SW 1271 (cell line): ENCODE measurements around the gene ADGRL1.

Experiments used
- DNase-seq, 2 experiments: peaks; one replicate each; lab custom pipeline; 2025; lab: John Stamatoyannopoulos, UW

The ADGRL1 gene

DNA sequence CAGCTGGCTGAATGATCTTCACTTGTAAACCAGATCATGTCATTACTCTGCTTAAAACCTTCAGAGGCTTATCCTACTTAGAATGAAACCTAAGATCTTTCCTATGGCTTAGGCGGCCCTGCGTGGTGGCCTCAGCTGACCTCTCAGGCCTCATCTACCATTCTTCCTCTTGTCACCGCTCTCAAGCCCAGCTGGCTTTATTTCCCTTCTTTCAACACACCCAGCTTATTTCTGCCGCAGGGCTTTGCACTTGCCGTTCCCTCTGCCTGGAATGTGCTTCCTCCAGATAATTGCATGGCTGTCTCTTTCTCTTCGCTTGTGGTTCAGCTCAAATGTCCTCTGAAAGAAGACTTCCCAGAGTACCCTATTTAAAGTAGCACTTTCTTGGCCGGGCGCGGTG, 66.0 kb downstream of the ADGRL1 start:
- DNase-seq, result no peak

DNA sequence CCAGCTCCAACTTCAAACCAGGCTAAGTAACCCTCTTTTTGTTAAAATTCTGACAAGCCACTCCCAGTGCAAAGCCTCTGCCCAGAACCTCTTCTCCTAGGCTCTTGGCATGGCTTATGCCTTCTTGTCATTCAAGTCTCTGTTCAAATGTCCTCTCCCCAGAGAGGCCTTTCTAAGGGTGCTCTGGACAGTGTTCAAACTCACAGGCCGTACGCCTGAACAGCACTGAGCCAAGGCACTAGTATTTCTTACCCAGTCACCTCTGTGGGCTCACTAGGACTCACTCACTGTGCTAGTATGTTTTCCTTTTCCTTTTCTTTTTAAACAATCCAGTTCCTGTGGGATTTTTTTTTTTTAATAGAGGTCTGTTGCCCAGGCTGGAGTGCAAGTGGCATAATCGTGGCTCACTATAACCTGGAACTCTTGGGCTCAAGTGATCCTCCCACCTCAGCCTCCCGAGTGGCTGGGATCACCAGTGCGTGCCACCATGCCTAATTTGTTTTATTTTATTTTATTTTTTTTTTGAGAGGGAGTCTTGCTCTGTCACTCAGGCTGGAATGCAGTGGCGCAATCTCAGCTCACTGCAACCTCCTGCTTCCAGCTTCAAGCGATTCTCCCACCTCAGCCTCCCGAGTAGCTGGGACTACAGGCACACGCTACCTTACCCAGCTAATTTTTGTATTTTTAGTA, 67.2 kb downstream of the ADGRL1 start:
- no peak for DNase-seq

DNA sequence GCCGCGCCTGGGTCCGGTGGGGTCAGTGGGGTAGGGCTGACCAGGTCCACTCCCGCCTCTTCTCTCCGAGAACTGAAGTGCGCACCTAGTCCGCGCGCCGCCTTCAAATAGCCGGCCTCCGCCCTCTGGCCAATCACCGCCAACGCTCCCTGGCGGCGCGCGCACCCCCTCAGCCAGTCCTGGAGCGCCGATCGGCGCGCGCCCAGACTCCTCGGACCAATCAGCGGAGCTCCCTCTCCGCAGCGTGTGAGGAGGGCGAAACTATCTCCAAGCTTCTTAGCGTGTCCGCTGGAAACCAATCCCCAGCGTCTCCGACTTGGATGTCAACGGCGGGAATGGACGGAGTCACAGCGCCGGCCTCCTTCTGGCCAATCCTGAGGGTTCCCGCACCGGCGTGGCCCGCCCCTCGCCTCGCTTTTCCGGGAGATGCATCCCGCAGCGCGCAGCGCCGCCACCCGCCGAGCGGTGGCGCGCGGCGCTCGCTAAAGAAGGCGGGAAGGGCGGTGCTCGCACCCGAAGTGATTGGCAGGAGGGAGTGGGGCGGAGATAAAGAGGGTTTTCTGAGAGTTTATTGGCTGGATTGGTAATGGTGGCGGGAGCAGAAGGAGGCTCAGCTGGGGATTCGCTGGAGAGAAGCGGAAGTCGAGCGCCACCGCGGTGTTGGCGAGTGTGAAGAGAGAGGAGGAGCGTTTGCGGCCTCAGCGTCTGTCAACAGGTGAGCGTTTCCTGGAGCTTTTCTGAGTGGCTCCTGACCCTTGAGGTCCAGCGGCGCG, 69.3 kb downstream of the ADGRL1 start, which contains the start of gene ASF1B:
ASF1B (minus strand) TSS at position 81 of the 773 bp plus-strand sequence. CDS start 133 bp downstream, outside the sequence.
- peak; percentile 100 for DNase-seq

DNA sequence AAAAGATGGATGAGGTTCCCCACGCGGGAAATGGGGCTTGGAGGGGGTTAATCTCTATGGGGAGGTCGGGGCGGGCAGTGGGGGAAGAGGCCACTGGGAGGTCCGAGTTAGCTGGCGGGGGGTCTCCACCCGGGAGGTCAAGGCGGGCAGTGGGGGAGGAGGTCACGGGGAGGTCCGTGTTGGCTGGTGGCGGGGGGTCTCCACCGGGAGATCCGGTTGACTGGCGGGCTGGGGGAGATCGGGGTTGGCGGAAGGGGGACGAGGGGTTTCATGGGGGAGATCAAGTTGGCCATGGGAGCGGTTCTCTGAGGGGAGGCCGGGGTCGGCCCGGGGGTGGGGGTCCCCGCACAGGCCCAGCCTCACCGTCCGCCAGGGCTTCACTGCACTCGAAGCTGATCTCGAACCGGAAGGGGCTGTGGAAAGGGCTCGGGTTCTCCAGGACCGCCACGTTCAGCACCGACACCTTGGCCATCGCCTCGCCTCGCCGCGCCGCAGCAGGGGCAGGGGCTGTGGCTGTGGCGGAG, 69.9 kb downstream of the ADGRL1 start:
- DNase-seq, result no peak

DNA sequence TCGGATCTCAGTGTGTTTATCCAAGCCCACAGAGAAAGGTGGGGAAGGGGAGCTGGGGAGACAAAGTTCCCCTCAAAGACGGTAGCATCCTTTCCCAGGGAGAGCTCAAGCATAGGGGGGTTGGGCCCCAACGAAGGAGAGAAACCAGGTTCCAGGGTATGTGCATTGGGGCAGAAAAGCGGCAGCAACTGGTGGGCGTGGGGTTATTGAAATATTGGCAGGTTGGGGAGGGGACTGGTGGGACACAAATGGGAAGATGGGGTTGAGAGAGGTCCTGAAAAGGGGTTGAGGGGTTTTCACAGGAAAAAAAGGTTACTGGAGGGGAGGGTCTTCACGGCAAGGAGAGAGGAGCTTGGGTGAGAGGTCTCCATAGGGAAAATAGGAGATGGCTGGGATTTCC, 70.6 kb downstream of the ADGRL1 start:
- DNase-seq, result no peak

DNA sequence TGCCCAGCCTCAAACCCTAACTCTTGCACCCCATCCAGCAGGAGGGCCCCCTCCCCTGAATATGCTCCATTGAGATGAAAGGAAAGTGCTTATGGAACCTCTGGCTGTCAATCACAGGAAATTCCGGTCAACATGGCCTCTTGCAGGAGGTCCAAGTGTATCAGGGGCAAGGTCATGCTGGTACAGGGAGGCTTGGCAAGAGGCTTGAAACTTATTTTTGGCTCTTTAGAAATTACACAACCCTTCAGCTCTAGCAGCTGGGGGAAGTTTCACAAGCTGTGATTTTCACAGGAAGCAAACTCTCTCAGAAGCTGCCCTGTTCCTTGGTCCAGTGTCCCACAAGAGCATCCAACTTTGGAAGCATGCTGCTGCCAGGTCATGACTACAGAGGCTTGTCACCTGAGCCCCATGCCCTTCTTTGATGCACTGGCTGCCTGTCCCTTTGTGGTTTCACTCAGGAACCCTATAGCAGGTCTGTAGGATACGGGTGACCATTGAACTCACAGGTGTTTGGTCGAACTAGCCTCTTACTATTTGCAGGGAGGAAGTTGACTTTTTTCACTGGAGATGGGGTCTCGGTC, 78.0 kb downstream of the ADGRL1 start:
- DNase-seq, result no peak

DNA sequence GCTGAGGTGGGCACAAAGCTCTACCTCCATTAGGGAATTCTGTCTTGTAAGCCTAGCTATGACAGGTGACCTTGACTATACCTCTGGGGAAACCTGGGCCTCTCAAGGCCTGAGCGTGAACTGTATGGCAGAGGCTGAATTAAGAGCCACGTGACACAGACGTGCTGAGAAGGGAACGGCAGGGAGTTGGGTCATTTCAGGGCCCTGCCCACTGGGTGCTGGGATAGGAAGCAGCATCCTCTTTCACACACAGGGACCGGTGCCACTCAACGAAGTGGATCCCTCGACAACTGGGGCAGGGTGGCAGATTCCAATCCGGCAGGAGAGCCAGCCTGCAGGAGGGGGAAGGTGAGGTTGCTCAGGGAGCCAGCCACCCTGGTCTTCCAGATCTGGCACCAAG, 78.8 kb downstream of the ADGRL1 start:
- DNase-seq, result no peak

DNA sequence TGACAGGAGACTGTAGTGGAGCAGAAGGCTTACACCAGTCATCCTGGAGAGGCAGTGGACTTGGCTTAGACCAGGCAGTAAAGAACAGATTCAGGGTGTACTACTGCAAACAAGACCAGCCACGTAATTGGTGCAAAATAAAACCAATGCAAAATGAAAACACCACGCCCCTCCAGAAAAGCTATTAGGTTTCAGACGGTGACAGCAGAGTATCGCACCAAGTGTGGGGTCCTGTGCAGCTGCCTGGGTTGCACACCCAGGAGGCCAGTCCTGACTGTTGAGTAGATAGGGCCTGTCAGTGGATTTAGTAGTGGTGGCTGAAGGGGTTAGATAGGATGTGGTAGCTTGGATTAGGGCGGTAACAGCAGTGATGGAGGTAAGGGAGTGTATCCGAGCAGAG, 83.0 kb downstream of the ADGRL1 start:
- DNase-seq, result no peak

DNA sequence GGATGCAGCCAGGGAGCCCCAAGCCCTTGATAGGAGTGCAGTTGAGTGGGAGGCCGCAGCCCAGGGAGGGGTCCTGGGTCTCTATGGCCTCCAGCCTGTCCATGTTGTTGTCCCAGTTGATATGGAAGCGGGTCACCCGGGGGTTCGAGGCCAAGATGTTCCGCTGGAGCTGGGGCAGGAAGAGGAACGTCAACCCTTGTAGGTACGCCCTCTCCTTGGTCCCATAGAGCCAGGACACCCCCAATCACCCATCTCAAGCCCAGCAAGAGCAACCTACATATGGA, 85.5 kb downstream of the ADGRL1 start:
- no peak for DNase-seq

DNA sequence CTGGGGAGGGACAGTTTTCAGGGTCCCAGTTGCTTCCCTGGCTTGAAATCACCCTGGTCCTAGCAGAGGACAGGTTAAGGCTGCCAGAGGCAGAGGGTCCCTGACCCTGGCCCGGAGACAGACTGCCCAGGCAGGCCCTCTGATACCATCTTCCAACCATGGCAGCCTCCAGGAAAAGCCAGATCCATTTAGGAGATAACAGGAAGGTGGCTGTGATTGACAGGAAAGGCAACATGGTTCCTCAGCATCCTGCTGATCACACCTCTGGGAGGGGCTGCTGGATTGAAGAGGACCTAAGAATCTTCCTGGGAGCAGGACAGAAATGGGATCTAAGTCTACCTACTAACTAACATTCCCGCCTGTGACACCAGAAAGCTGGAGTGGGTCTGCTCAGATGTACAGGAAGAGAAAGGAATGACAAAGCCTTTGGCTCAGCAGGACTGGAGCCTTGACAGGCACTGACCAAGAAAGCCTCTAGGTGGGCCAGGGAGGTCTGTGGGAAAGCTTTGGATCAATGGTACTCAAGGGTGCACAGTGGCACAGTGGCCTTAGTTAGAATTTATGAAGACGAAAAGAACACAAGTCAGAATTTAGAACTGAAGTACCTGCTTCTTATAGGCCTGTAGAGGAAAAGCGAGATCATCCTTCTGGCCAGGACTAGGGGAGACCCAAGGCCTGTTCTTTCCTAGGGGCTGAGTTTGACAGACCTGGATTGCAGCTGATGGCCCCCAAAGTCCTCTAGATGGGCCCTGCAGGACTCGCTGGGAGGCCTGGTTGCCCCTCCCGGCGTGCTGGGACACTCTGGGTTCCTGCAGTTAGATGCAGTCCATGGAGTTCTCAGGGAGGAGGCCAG, 86.1 kb downstream of the ADGRL1 start:
- no peak for DNase-seq

DNA sequence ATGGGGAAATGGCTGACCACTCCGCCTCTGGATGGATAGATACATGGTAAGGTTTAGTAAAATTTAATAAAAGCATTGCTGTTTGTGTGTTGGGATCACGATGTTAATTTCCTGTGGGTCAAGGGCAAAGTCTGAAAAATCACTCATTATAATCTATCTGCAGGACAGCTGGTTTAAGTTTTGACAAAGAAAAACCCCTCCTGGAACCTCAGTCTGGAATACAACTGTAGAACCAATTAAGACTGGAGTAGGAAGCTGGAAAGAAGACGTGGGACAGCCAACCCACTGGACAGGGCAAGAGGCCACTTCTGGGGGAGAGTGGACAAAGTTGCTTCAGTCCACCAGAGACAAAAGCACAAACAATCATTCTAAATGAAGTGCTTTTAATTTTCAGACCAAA, 86.8 kb downstream of the ADGRL1 start:
- no peak for DNase-seq

DNA sequence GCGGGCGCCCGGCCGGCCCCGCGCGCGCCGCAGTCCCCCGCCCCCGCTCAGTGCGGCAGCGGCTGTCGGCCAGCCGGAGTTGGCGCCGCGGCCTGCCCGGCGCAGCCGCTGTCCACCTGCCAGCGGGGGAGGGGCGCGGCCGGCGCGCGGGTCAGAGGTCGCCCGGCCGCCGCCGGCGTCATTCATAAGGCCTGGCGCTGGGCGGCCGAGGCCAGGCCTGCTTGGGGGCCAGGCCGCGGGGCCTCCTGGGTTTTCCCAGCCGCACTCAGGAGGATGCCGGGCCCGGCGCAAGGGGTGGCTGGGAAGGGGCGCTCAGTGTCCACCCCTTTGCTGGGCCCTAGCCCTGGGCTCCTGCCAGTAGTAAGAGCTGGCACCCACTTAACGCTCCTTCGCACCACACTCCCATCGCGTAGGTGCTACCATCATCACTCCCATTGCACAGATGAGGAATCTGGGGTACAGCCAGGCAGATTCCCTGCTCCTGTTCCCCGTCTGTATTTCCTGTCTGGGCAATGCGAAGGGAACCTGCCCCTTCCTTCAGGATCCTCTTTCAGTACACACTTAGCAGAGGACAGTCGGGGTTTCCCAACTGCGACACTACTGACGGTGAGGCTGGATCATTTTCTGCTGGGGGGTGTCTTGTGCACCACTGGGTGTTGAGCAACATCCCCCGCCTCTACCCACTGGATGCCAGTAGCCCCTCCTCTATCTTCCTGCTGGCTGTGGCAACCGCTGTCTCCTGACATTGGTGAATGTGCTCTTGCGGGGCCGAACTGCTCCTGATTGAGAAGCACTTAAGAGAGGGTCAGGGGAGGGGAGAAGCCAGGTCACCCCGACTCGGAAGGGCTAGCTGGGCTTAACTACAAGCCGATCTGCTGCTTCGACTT, 87.6 kb downstream of the ADGRL1 start:
- peak in 1 of 2 experiments; percentile 41 for DNase-seq

DNA sequence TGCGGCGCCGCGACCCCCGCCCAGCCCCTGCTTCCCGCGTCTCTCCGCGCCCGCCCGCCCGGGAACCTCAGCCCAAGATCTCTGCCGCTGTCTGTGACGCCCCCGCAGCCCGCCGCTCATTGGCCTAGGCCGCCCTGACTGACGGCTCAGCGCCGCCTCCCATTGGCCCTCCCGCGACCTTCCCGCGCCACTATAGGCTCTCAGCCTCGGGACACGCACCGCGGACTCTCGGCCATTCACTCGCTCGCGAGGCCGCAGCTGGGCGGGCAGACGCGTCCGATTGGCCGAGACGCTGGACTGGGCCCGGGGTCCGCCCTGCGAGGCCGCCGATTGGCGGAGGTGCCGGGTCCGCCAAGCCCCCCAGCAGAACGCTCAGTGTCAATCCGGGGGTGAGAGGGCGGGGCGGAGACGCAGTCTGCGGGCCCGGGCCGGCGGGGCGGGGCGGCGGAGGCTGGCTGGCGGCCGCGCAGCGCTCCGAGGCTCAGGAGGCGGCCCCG, 88.3 kb downstream of the ADGRL1 start, which contains the start of gene PRKACA:
PRKACA (minus strand) TSS at position 95 of the 497 bp plus-strand sequence. CDS start 215 bp downstream, outside the sequence.
- DNase-seq, result peak; percentile 94 to 96

DNA sequence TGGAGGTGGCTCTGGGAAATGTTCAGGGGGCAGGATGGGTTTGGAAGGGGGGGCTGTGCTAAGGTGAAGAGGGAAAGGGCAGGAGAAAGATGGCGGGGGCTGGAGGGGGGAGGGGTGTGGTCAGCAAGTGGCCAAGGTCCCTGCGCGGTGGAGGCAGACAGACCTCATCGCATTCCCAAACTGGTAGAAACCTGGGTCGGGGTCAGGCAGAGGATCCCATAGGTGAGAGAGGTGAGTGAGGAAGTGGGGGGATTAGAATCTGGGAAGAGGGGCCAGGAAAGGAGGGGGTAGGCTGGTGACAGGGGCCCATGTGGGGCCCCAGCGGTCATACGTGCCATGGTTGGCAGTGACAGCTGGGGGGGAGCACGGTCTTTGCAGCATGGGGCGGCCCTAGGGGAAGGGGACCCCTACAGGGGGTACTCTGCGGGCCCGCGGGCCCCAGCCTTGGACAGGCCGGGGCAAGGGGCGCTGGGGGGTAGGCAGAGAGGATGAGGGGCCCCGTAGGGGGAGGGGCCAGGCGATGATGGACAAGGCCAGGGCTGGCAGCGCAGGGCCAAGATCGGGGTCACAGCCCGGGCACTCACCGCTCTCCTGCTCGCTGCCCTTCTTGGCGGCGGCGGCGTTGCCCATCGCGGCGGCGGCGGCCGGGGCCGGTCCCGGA, 88.9 kb downstream of the ADGRL1 start:
- no peak for DNase-seq

DNA sequence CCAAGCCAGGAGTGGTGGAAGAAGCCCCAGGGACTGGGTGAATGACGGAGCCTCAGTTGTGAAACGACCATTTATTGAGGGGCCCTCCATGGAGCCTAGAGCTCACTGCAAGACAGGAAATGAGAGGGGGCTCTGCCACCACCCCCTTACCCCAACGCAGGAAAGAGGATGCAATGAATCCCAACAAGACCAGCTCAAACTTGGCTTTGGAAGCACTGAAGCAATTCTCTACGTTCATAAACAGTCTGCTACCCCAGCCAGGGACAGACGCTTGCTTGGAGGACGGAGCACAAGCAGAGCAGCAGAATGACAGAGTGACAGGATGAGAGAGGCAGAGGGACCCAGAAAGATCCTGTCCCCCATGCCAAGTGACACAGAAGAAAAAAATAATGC, 89.4 kb downstream of the ADGRL1 start:
- no peak for DNase-seq

DNA sequence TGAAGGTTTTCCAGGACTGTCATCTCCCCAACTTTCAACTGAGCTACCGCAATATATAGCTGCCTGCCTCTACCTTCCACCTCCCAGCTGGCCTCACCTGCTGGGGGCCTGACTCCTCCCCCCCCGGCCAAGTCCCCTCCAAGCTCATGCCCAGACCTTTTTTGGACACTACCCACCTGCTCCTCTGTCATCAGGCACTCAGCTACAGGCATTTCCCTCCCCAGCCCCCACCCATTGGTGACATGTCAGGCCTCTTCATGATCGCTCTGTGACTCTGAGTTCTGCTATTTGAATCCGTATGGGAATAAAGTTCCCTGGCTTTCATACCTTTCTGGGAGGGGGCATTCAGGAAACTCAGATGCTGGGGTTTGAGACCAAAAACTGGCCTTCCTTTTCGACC, 90.2 kb downstream of the ADGRL1 start:
- no peak for DNase-seq

DNA sequence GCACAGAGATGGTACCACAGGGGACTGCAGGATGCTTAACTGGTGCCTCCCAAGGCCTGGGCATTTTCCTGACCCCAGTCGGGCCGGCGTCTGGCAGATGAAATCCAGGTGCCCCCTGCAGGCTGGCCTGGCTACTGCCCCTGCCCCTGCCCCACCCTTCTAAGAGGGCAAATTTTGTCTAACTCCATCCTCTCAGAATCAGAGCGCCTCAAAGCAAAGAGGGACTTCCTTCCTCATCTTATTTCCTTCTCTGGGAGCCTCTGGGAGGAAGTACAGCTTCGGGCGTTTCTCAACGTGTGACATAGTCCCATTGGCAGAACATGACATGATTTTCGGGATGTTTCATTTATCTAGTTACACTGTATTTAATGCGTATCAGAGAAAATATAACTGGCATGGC, 91.1 kb downstream of the ADGRL1 start:
- no peak for DNase-seq

DNA sequence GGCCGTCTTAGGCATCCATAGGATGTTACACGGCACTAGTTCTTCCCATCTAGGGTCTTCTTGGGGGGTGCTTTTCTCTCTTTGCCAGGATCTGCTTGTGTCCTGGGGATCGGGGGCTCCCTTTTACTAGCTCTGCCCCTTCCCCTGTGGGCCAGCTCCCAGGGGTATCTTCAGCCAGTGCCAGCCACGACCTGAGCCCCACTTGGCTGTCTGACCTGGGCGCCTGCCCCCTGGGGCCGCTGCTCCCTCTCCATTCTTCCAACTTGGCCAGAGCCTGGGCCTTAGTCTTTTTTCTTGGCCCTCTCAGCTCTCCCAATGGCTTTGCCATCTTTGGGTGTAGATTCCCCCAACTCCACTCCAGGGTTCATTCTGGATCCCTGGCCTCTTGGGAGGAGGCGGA, 91.5 kb downstream of the ADGRL1 start:
- no peak for DNase-seq

DNA sequence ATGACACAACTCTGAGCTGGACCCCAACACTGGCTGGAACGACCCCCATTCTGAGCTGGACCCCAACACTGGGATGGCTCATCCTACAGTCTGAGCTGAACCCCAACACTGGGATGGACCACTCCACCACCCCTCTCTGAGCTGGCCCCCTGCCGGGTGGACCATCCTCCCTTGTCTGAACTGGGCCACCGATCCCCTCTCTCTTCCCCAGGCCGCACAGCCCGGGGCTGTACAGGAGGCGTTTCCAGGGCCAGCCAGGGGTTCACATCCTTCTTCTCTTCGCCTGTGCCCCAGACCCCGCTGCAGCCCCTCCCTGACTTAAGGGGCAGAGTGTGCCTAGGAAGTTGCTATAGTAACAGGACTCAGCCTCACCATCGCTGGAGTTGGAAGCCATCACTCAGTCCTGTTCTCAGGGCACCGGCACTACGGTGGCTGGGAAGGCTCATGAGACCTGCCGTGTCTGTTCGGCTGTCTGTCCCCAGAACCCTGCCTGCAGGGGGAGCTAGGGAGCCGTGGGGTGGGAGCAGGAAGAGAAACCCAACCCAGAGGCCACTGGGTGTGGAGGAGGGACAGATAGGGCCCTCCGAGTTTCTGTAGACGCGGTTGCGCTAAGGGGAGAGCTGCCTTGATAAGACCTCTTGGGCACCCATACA, 92.1 kb downstream of the ADGRL1 start:
- no peak for DNase-seq
